Measurements from ENCODE around the gene FAM83B. TPM values are rescaled to one million over a fixed set of nuclear protein-coding genes. Genes with fewer than 3 reads are reported as not detected.

FAM83B gene
- total RNA-seq, 1 donor from 2014 or later: 0.63 TPM

- intact Hi-C loops (cut with micrococcal nuclease): no loop called here
- no peak for DNase-seq
- Histone ChIP-seq H3K9me3 (replicated peaks) (no peaks in the 10 kb centered on the region), H3K27ac (replicated peaks) (no peak overlapping the region), H3K4me3 (no peak overlapping the region), H3K36me3 (no peaks in the 10 kb centered on the region), H3K27me3 (ENCODE audit: low read depth) (no peaks in the 10 kb centered on the region), H3K4me1 (peaks cover 6% of the 10 kb centered on the region)
- TF ChIP-seq, protein P1, sequence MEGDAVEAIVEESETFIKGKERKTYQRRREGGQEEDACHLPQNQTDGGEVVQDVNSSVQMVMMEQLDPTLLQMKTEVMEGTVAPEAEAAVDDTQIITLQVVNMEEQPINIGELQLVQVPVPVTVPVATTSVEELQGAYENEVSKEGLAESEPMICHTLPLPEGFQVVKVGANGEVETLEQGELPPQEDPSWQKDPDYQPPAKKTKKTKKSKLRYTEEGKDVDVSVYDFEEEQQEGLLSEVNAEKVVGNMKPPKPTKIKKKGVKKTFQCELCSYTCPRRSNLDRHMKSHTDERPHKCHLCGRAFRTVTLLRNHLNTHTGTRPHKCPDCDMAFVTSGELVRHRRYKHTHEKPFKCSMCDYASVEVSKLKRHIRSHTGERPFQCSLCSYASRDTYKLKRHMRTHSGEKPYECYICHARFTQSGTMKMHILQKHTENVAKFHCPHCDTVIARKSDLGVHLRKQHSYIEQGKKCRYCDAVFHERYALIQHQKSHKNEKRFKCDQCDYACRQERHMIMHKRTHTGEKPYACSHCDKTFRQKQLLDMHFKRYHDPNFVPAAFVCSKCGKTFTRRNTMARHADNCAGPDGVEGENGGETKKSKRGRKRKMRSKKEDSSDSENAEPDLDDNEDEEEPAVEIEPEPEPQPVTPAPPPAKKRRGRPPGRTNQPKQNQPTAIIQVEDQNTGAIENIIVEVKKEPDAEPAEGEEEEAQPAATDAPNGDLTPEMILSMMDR (IDR thresholded peaks at IDR 0.05; ENCODE audit: borderline replicate concordance): no peak
Observed at GRCh38 chr6:54861905-54862616, 15.5 kb downstream of the FAM83B start.

GRCh38 chr6:54864272-54864671, 17.7 kb downstream of the FAM83B start:
- Histone ChIP-seq H3K27me3 (ENCODE audit: low read depth) (no peaks in the 10 kb centered on the region), H3K9me3 (replicated peaks) (no peaks in the 10 kb centered on the region), H3K36me3 (no peaks in the 10 kb centered on the region), H3K4me3 (no peak overlapping the region), H3K4me1 (peaks cover 6% of the 10 kb centered on the region), H3K27ac (replicated peaks) (no peak overlapping the region)
- intact Hi-C loops (cut with micrococcal nuclease): no loop called here
- no peak for DNase-seq
- TF ChIP-seq, protein P1 (IDR thresholded peaks at IDR 0.05; ENCODE audit: borderline replicate concordance): no peak

DNA sequence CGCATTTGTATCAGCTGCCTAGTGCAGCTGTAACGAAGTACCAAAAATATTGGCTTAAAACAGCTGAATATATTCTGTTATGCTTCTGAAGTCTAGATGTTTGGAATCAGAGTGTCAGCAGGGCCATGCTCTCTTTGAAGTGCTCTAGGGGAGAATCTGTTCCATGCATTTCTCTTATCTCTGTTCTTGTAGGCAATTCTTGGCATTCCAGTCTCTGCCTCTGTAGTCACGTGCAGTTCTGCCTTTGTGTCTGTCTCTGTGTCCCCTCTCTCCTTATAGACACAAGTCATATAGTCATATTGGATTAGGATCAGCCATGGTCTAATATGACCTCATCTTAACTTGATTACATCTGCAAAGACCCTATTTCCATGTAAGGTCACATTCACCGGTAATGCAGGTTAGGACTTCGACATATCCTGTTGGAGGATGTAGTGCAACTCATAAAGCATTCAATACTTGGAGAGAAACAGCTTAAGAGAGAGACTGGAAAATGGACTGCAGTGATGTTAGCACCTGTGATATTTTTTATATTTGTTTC, 18.6 kb downstream of the FAM83B start:
- Histone ChIP-seq H3K4me1 (peaks cover 6% of the 10 kb centered on the region), H3K27me3 (ENCODE audit: low read depth) (no peaks in the 10 kb centered on the region), H3K4me3 (no peak overlapping the region), H3K36me3 (no peaks in the 10 kb centered on the region), H3K27ac (replicated peaks) (no peak overlapping the region), H3K9me3 (replicated peaks) (no peaks in the 10 kb centered on the region)
- TF ChIP-seq, protein P1 (IDR thresholded peaks at IDR 0.05; ENCODE audit: borderline replicate concordance): no peak
- intact Hi-C loops (cut with micrococcal nuclease): no loop called here
- no peak for DNase-seq

DNA sequence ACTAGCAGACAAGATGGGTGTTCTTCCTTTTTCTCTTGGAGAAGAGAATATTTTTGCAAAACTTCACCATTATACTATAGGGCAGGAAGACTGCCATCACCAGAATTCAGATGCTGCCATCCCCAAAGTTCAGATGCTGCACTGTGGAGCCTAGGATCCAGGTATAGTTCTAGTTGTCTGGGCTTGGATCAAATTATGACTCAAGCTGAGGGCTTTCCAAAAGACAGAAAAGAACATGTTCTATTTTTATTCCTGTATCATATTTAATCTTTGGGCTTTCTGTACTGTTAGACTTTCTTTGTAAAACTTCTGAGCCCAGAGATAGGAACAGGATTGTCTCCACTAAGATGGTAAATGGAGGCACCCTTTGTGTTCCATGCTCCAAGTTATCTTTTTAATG, 22.0 kb downstream of the FAM83B start:
- no peak overlapping the region for H3K4me3 ChIP-seq
- H3K27me3 ChIP-seq (ENCODE audit: low read depth): no peaks in the 10 kb centered on the region
- intact Hi-C loops (cut with micrococcal nuclease): no loop called here
- TF ChIP-seq, protein P1 (IDR thresholded peaks at IDR 0.05; ENCODE audit: borderline replicate concordance): no peak
- no peak overlapping the region for H3K27ac ChIP-seq (replicated peaks)
- no peak for DNase-seq
- no peaks in the 10 kb centered on the region for H3K9me3 ChIP-seq (replicated peaks)
- H3K36me3 ChIP-seq: no peaks in the 10 kb centered on the region
- peaks cover 6% of the 10 kb centered on the region for H3K4me1 ChIP-seq

DNA sequence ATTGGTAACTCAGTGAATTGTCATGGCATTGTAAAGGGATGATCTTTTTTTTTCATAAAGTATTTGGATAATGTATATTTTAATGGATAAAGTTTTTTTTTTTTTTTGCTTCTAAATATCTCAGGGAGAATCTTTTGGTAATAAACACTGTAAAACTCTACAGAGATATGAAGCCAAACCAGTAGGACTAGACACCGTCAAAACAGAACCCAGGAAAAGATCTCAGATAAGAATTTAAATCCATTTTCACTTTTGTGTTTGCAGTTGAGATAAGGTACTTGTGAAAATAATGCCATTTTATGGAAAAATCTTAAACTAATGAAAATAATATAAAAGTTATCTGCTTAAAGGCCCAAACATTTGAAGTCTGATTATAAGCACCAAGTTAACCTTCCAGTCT, 27.0 kb downstream of the FAM83B start:
- Histone ChIP-seq H3K4me1 (no peaks in the 10 kb centered on the region), H3K27me3 (ENCODE audit: low read depth) (no peaks in the 10 kb centered on the region), H3K27ac (replicated peaks) (no peak overlapping the region), H3K36me3 (no peaks in the 10 kb centered on the region), H3K4me3 (no peak overlapping the region), H3K9me3 (replicated peaks) (no peaks in the 10 kb centered on the region)
- TF ChIP-seq, protein P1 (IDR thresholded peaks at IDR 0.05; ENCODE audit: borderline replicate concordance): no peak
- intact Hi-C loops (cut with micrococcal nuclease): no loop called here
- DNase-seq: no peak
